Neural cell (in vitro differentiated cells): ENCODE results near the gene PRDX4. TPM values are rescaled to one million over a fixed set of nuclear protein-coding genes. Genes with fewer than 3 reads are reported as not detected.

Experiments
- H2AFZ ChIP-seq: fragments of 200-600, 300-800 bp; sonication (generic), shearing (Covaris generic); 2 replicates; pipeline ENCODE4 v1.6.0; 2014; ENCODE audit warnings: low read depth, mild to moderate bottlenecking, antibody characterized with exemption, low read length, moderate library complexity
- H3F3A ChIP-seq: fragments of 200-600 bp; shearing (Covaris generic); 2 replicates; pipeline ENCODE4 v1.6.1; 2016; ENCODE audit warnings: mild to moderate bottlenecking, moderate library complexity, mixed read lengths, antibody characterized with exemption, low read length; ENCODE audit not compliant: insufficient read depth, poor library complexity, severe bottlenecking
- H3K27ac ChIP-seq: fragments of 200-600, 300-800 bp; sonication (generic), shearing (Covaris generic); 2 replicates; pipeline ENCODE4 v1.5.1; 2014; ENCODE audit warnings: mild to moderate bottlenecking, low read length, moderate library complexity
- H3K27me3 ChIP-seq: fragments of 300-800, 200-600 bp; sonication (generic), shearing (Covaris generic); 2 replicates; pipeline ENCODE4 v1.6.0; 2014; ENCODE audit warnings: mild to moderate bottlenecking, low read depth, low read length, moderate library complexity; ENCODE audit not compliant: insufficient read depth
- H3K36me3 ChIP-seq: fragments of 300-800, 200-600 bp; sonication (generic), shearing (Covaris generic); 2 replicates; pipeline ENCODE4 v1.5.1; 2014; ENCODE audit warnings: mild to moderate bottlenecking, antibody characterized with exemption, low read length, moderate library complexity; ENCODE audit not compliant: insufficient read depth
- H3K4me2 ChIP-seq: fragments of 300-800, 200-600 bp; sonication (generic), shearing (Covaris generic); 2 replicates; pipeline ENCODE4 v1.6.0; 2014; ENCODE audit warnings: mild to moderate bottlenecking, low read length
- H3K4me3 ChIP-seq: fragments of 300-800, 200-600 bp; sonication (generic), shearing (Covaris generic); 2 replicates; pipeline ENCODE4 v1.5.1; 2014; ENCODE audit warnings: mild to moderate bottlenecking, low read length, moderate library complexity
- H3K79me2 ChIP-seq: fragments of 200-600 bp; shearing (Covaris generic); replicated peaks from 2 replicates; pipeline ENCODE4 v1.6.0; 2014; ENCODE audit warnings: mild to moderate bottlenecking, low read length, moderate library complexity; ENCODE audit not compliant: insufficient read depth
- H3K9ac ChIP-seq: fragments of 300-800, 200-600 bp; sonication (generic), shearing (Covaris generic); 2 replicates; pipeline ENCODE4 v1.6.1; 2016; ENCODE audit warnings: mild to moderate bottlenecking, low read length, mixed read lengths
- H3K9me2 ChIP-seq: fragments of 200-600 bp; shearing (Covaris generic); 2 replicates; pipeline ENCODE4 v1.6.1; 2016; ENCODE audit warnings: mild to moderate bottlenecking, low read length, mixed read lengths; ENCODE audit not compliant: insufficient read depth
- H3K9me3 ChIP-seq: fragments of 200-600, 300-800 bp; sonication (generic), shearing (Covaris generic); 2 replicates; pipeline ENCODE4 v1.6.1; 2016; ENCODE audit warnings: mild to moderate bottlenecking, mixed run types, low read length, moderate library complexity, mixed read lengths
- H4K20me1 ChIP-seq: fragments of 200-600 bp; shearing (Covaris generic); 2 replicates; pipeline ENCODE4 v1.6.1; 2016; ENCODE audit warnings: mild to moderate bottlenecking, mixed run types; ENCODE audit not compliant: insufficient read depth
- CTCF ChIP-seq: fragments of 450-650 bp; IDR thresholded peaks from 2 replicates; pipeline ENCODE4 v1.5.1; 2014; ENCODE audit warnings: antibody characterized with exemption, mild to moderate bottlenecking, moderate library complexity; ENCODE audit not compliant: poor library complexity, severe bottlenecking
- EP300 ChIP-seq: fragments of 450-650 bp; conservative IDR thresholded peaks from 2 replicates; pipeline ENCODE4 v1.6.1; 2014; ENCODE audit warnings: antibody characterized with exemption, mild to moderate bottlenecking, moderate library complexity; ENCODE audit not compliant: poor library complexity, severe bottlenecking
- EZH2 ChIP-seq: fragments of 200-600, 300-800 bp; shearing (Covaris generic), sonication (generic); IDR thresholded peaks from 2 replicates; pipeline ENCODE4 v1.6.1; 2014; ENCODE audit warnings: antibody characterized with exemption, low read length, borderline replicate concordance, mild to moderate bottlenecking; ENCODE audit not compliant: insufficient read depth, poor library complexity, severe bottlenecking
- MXI1 ChIP-seq: fragments of 450-650 bp; conservative IDR thresholded peaks from 2 replicates; pipeline ENCODE4 v1.6.1; 2014; ENCODE audit warnings: antibody characterized with exemption, mild to moderate bottlenecking; ENCODE audit not compliant: poor library complexity, severe bottlenecking
- POLR2AphosphoS5 ChIP-seq: IDR thresholded peaks from 2 replicates; pipeline ENCODE4 v1.6.1; 2012
- RAD21 ChIP-seq: fragments of 450-650 bp; conservative IDR thresholded peaks from 2 replicates; pipeline ENCODE4 v1.6.1; 2014; ENCODE audit warnings: antibody characterized with exemption, mild to moderate bottlenecking, moderate library complexity
- SMC3 ChIP-seq: fragments of 450-650 bp; conservative IDR thresholded peaks from 2 replicates; pipeline ENCODE4 v1.6.1; 2014; ENCODE audit warnings: antibody characterized with exemption, mild to moderate bottlenecking, moderate library complexity; ENCODE audit not compliant: poor library complexity
- TAF1 ChIP-seq: IDR thresholded peaks from 2 replicates; pipeline ENCODE4 v1.6.1; 2012; ENCODE audit warnings: low read depth
- polyA plus RNA-seq: library from polyadenylated mRNA; depleted of rRNA; stranded (reverse); fragments of >200 nt; gene quantifications from 2 replicates; pipeline ENCODE4 v1.2.3, GENCODE V29; 2014
- TF ChIP-seq, protein P1 (sequence below): IDR thresholded peaks from 2 replicates; pipeline ENCODE4 v1.6.1; 2012; ENCODE audit warnings: borderline replicate concordance

The PRDX4 gene
- polyA plus RNA-seq, 1 donor from 2014 or later, result 83.2 TPM

GRCh38 chrX:23633834-23634580 lies 33.3 kb upstream of the PRDX4 start:
- Histone ChIP-seq H2AFZ (no peak overlapping the region), H3K9me2 (no peaks in the 10 kb centered on the region), H4K20me1 (no peaks in the 10 kb centered on the region), H3K27me3 (no peaks in the 10 kb centered on the region), H3K4me3 (no peak overlapping the region), H3K79me2 (no peaks in the 10 kb centered on the region), H3K9ac (no peak overlapping the region), H3K4me2 (no peak overlapping the region), H3K36me3 (no peaks in the 10 kb centered on the region), H3K27ac (no peak overlapping the region), H3F3A (no peaks in the 10 kb centered on the region), H3K9me3 (no peaks in the 10 kb centered on the region)
- TF ChIP-seq TAF1, result no peak
- peak; percentile 81 for TF ChIP-seq RAD21
- TF ChIP-seq MXI1, result no peak
- TF ChIP-seq SMC3, result peak; percentile 76
- TF ChIP-seq POLR2AphosphoS5, result no peak
- TF ChIP-seq CTCF, result peak; percentile 69

DNA sequence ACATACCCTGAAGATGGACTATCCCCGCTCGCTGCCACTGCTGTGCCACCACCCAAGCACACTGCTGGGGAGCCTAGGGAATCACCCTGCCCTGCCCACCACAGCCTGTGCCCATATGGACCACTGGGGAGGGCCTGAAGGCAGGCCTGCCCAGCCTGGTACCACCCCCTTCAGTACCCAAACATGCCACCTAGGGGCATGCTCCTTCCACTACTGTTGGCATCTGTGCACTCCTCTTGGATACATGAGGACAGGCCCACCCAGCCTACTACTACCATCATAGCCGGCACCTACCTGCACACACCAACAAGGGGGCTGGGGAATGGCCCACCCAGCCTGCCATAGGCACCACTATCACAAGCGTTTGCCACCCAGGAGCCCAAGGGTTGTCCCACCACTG lies 30.1 kb upstream of the PRDX4 start:
- TF ChIP-seq MXI1 (no peak), TAF1 (no peak), POLR2AphosphoS5 (no peak), EP300 (no peak), CTCF (no peak), RAD21 (no peak), EZH2 (no peak), SMC3 (no peak)
- TF ChIP-seq, protein P1, sequence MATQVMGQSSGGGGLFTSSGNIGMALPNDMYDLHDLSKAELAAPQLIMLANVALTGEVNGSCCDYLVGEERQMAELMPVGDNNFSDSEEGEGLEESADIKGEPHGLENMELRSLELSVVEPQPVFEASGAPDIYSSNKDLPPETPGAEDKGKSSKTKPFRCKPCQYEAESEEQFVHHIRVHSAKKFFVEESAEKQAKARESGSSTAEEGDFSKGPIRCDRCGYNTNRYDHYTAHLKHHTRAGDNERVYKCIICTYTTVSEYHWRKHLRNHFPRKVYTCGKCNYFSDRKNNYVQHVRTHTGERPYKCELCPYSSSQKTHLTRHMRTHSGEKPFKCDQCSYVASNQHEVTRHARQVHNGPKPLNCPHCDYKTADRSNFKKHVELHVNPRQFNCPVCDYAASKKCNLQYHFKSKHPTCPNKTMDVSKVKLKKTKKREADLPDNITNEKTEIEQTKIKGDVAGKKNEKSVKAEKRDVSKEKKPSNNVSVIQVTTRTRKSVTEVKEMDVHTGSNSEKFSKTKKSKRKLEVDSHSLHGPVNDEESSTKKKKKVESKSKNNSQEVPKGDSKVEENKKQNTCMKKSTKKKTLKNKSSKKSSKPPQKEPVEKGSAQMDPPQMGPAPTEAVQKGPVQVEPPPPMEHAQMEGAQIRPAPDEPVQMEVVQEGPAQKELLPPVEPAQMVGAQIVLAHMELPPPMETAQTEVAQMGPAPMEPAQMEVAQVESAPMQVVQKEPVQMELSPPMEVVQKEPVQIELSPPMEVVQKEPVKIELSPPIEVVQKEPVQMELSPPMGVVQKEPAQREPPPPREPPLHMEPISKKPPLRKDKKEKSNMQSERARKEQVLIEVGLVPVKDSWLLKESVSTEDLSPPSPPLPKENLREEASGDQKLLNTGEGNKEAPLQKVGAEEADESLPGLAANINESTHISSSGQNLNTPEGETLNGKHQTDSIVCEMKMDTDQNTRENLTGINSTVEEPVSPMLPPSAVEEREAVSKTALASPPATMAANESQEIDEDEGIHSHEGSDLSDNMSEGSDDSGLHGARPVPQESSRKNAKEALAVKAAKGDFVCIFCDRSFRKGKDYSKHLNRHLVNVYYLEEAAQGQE, result no peak
- no peaks in the 10 kb centered on the region for H3K9me3 ChIP-seq
- H3K27me3 ChIP-seq, result no peaks in the 10 kb centered on the region

More for the DNA sequence above, 30.1 kb upstream of the PRDX4 start:
- no peak overlapping the region for H3K4me2 ChIP-seq
- H3F3A ChIP-seq, result no peaks in the 10 kb centered on the region
- H4K20me1 ChIP-seq, result no peaks in the 10 kb centered on the region
- H3K4me3 ChIP-seq, result no peak overlapping the region
- no peaks in the 10 kb centered on the region for H3K9me2 ChIP-seq
- no peaks in the 10 kb centered on the region for H3K79me2 ChIP-seq
- no peak overlapping the region for H3K9ac ChIP-seq
- no peak overlapping the region for H2AFZ ChIP-seq
- no peaks in the 10 kb centered on the region for H3K36me3 ChIP-seq
- H3K27ac ChIP-seq, result no peak overlapping the region
